ENCODE measurements around the gene HAUS7.

HAUS7 gene

GRCh38 chrX:153441981-153442380 lies 28.4 kb downstream of the HAUS7 start:
- no peak for DNase-seq (ENCODE audit: low read depth in 2 of 2, low spot score in 1 of 2)

GRCh38 chrX:153441296-153441695 lies 29.1 kb downstream of the HAUS7 start:
- no peak for DNase-seq (ENCODE audit: low read depth in 2 of 2, low spot score in 1 of 2)

DNA sequence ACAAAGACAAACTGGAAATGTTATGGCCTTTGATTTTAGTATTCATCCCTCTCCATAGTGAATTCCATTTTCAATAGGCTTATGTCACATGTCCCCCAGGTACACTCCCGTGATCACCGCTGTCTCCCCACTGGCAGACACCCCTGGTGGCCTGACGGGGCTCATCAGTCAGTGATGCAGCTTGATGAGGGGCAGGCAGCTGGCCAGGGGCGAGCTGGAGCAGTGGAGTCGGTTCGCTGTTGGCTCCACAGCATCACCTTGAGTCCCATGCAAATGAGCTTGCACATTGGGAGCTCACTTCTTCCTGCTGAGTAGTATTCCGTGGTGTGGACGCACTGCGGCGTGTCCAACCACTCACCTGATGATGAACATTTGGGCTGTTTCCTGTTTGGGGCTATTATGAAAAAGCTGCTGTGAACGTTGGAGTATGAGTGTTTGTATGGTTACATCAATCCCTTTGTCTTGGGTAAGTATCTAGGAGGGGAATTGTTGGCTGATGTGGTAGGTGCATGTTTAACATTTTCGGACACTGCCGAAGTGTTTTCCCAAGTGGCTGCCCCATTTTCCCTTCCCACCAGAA lies 29.7 kb downstream of the HAUS7 start:
- no peak for DNase-seq (ENCODE audit: low read depth in 2 of 2, low spot score in 1 of 2)

DNA sequence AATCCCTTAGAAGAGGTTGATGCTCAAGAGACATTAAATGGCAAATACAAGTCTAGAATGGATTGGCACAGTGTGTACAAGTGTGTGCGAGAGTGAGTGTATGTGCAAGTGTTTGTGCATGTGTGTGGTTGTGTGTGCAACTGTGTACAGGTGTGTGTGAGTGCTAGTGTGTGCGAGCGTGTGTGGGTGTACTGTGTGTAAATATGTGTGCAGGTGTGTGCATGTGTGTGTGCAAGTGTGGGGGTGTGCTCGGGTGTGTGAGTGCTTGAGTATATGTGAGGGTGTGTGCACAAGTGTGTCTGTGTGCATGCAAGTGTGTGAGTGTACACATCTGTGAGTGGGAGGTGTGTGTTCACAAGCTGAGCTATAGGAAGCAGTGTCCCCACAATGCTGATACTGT lies 30.4 kb downstream of the HAUS7 start:
- DNase-seq (ENCODE audit: low read depth in 2 of 2, low spot score in 1 of 2), result no peak

DNA sequence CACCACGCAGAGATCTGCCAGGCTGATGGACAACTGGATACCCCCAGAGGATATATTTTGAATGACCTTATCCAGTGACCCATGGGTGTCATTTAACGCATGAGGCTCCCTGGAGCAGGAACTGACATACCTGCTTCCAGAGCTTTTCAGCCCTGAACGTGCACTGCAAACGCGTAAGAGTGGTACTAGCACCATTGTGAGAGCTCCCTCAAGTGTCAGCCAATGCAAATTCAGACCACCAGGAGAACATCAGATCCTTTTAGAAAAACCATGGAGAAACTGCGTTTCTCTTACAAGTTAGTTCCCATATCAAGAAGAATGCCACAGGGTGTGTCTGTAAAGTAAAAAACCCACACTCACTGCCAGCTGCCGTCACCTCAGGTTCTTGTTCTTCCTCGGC lies 31.8 kb downstream of the HAUS7 start:
- DNase-seq (ENCODE audit: low read depth in 2 of 2, low spot score in 1 of 2), result no peak

GRCh38 chrX:153435845-153436244 lies 34.5 kb downstream of the HAUS7 start:
- DNase-seq (ENCODE audit: low read depth in 2 of 2, low spot score in 1 of 2), result no peak

GRCh38 chrX:153434801-153435200 lies 35.6 kb downstream of the HAUS7 start:
- DNase-seq (ENCODE audit: low read depth in 2 of 2, low spot score in 1 of 2), result no peak

DNA sequence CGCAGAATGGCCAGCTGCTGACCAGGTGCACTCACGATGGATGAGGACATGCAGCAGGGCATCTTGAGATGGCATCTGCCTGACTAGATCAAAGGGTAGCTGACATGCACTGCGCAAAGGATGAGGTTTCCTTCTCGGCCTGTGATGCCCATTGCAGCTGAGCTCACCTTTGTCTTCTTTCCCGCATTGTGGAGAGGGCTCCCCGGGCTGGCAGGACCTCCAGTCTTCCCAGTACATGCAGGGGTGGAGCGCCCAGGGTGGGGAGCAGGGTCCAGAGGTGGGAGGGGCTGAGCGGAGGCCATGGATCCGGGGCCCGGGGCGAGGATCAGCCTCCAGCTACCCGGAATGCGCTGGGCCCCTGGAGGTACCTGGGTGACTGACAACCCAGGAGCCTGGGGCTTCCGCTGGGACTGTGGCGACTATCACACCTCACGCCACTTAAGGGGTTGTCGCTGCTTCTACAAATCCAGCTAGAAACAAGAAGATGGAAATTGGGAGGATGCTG lies 36.5 kb downstream of the HAUS7 start:
- DNase-seq (ENCODE audit: low read depth in 2 of 2, low spot score in 1 of 2), result no peak

GRCh38 chrX:153433161-153433680 lies 37.2 kb downstream of the HAUS7 start:
- DNase-seq (ENCODE audit: low read depth in 2 of 2, low spot score in 1 of 2), result no peak

DNA sequence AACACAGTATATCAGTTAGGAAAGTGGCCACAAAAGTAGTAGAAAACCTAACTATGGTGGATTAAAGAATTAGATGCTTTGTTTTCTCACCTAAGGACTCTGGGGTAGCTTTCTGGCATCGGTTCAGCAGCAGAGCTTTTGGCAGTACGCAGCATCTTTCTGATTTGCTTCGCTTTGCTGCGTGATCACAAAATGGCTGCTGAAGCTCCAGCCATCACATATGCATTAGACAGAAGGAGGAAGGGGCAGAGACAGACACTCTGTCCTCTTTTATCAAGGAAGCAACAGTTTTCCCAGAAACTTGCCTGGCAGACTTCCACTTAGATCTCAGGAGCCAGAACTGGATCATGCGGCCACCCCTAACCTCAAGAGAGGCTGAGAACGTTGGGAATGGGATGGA lies 39.6 kb downstream of the HAUS7 start:
- no peak for DNase-seq (ENCODE audit: low read depth in 2 of 2, low spot score in 1 of 2)

GRCh38 chrX:153426204-153426603 lies 44.2 kb downstream of the HAUS7 start:
- no peak for DNase-seq (ENCODE audit: low read depth in 2 of 2, low spot score in 1 of 2)

GRCh38 chrX:153423652-153424051 lies 46.7 kb downstream of the HAUS7 start:
- DNase-seq (ENCODE audit: low read depth in 2 of 2, low spot score in 1 of 2), result no peak

- no peak for DNase-seq (ENCODE audit: low read depth in 2 of 2, low spot score in 1 of 2)
Observed at GRCh38 chrX:153421856-153422255, 48.5 kb downstream of the HAUS7 start.

GRCh38 chrX:153420851-153421599 lies 49.4 kb downstream of the HAUS7 start:
- DNase-seq (ENCODE audit: low read depth in 2 of 2, low spot score in 1 of 2), result no peak

- DNase-seq (ENCODE audit: low read depth in 2 of 2, low spot score in 1 of 2), result no peak
Observed at GRCh38 chrX:153417637-153418036, 52.7 kb downstream of the HAUS7 start.

DNA sequence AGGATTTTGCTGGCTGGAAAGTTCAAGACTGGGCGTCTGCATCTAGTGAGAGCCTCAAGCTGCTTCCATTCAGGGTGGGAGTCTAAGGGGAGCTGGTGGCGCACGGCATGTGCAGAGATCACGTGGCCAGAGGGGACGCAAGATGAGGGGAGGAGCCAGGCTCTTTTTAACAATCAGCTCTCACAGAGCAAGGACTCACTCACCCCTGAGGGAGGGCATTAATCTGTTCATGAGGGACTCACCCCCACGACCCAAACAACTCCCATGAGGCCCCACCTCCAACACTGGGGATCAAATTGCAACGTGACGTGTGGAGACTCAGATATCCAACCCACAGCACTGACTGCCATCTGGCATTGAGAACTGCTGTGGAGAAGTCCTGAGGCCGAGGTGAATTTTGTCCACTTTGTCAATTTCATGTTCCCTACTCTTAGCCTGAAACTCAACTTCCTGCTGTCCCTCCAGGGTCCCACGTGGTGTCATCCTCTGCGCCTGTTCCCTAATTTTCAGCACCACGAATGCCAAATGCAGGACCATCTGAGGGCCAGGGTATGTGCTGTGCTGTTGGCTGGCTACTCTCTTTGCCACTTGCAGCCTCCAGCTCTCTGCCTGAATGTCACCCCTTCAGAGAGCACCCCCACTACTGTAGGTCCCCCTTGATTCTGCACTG lies 53.5 kb downstream of the HAUS7 start:
- DNase-seq (ENCODE audit: low read depth in 2 of 2, low spot score in 1 of 2), result no peak

- no peak for DNase-seq (ENCODE audit: low read depth in 2 of 2, low spot score in 1 of 2)
Observed at GRCh38 chrX:153414856-153415510, 55.4 kb downstream of the HAUS7 start.

- DNase-seq (ENCODE audit: low read depth in 2 of 2, low spot score in 1 of 2), result no peak
Observed at GRCh38 chrX:153413731-153414130, 56.6 kb downstream of the HAUS7 start.

- DNase-seq (ENCODE audit: low read depth in 2 of 2, low spot score in 1 of 2), result no peak
Observed at GRCh38 chrX:153412746-153413720, 57.3 kb downstream of the HAUS7 start.

DNA sequence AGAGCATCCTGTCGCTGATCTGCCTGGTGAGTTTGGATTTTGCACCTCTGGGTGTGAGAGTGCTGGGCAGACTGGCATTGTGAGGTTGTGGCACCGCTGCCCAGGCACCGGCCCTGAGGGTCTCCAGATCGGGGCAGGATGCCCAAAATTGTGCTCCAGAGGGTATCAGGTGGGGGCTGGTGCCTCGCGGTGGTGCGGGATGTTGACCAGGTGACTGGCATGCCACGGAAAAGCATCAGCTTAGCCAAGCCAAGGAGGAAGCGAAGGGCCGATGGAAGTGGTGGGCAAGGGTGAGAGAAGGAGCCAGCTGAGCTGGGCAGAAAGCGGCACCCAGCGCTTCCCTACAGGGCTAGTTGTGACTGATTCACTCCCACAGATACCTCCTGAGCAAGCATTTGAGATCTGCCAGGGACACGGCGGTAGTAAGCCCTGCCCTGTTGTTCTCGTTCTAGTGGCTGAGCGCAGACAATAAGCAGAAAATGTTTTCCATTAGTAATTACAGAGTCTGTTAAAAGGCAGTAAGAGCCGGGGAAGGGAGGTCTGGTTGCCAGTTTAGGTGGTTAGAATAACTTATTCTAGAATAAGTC lies 58.3 kb downstream of the HAUS7 start:
- no peak for DNase-seq (ENCODE audit: low read depth in 2 of 2, low spot score in 1 of 2)
